Suprapubic skin (tissue), 3 donors: Measurements from ENCODE around the gene CLEC12A.

Source experiments
- POLR2AphosphoS5 ChIP-seq, 3 donors: sonication (generic); formaldehyde crosslinking; IDR thresholded peaks; one replicate each; pipeline ENCODE4 v1.6.1; 2017; ENCODE audit warnings: antibody characterized with exemption in 3 of 3
- TF ChIP-seq, protein P1 (sequence below), 2 donors: fragments of 200-600 bp in 1 of 2; fragments of 450-650 bp in 1 of 2; sonication (generic) in 1 of 2; IDR thresholded peaks; one replicate each; pipeline ENCODE4 v1.5.1; 2016 to 2019; ENCODE audit warnings: antibody characterized with exemption in 2 of 2, mild to moderate bottlenecking in 1 of 2, moderate library complexity in 1 of 2

DNA sequence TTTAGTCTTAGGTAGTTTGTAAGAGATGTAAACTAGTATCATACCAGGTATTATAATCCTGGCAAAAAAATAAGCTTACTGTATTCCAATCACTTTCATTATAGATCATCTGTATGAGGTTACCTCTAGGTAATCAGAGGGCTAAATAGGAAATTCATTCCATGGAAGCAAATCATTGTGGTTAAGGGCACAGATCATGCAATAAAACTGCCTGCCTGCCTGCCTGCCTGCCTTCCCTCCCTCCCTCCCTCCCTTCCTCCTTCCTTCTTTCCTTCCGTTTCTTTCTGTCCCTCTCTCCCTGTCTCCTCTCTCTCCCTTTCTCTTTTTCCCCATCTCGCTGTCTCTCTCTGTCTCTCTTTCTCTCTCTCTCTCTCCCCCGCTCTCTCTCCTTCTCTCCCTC lies 56.1 kb downstream of the CLEC12A start:
- TF ChIP-seq POLR2AphosphoS5 (IDR thresholded peaks at IDR 0.05), result no peak
- TF ChIP-seq, protein P1, sequence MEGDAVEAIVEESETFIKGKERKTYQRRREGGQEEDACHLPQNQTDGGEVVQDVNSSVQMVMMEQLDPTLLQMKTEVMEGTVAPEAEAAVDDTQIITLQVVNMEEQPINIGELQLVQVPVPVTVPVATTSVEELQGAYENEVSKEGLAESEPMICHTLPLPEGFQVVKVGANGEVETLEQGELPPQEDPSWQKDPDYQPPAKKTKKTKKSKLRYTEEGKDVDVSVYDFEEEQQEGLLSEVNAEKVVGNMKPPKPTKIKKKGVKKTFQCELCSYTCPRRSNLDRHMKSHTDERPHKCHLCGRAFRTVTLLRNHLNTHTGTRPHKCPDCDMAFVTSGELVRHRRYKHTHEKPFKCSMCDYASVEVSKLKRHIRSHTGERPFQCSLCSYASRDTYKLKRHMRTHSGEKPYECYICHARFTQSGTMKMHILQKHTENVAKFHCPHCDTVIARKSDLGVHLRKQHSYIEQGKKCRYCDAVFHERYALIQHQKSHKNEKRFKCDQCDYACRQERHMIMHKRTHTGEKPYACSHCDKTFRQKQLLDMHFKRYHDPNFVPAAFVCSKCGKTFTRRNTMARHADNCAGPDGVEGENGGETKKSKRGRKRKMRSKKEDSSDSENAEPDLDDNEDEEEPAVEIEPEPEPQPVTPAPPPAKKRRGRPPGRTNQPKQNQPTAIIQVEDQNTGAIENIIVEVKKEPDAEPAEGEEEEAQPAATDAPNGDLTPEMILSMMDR (IDR thresholded peaks at IDR 0.05), result no peak
